Measurements from ENCODE around the gene BIRC2.
A peak's percentile ranks its signal among the peaks of the same experiment; 100 is the strongest.

Gene BIRC2

DNA sequence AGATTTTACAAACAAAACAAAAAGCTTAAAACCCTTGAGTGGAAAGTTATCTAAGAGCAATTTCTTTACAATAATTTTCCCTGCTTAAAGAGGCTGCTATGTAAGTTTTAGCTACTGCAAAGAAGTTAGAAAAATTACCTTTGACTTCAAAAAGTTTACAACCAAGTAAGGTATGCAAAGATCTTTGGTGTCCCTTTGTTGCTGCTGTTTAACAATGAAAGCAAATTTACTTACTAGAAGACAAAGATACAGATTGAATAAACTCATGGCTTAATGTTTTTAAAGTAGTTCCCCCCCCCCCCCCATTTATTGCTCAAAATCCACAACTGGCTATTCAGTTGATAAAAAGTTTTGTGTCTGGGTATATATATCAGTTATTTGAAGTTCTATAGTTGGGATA lies 79.6 kb downstream of the BIRC2 start:
- Mint-ChIP-seq H3K4me3 (no peak overlapping the region), H3K27ac (peak overlapping the region in 1 of 2 donors; percentile 55), H3K27me3 (no peaks in the 10 kb centered on the region), H3K36me3 (ENCODE audit: insufficient read depth) (peaks cover 26% of the 10 kb centered on the region), H3K4me1 (ENCODE audit: low read depth in 2 of 2) (peaks cover 39 to 50% of the 10 kb centered on the region in 2 donors), H3K9me3 (no peaks in the 10 kb centered on the region)
- no peak for ATAC-seq (replicated peaks)
- DNase-seq, result no peak

GRCh38 chr11:102427068-102427467 lies 80.1 kb downstream of the BIRC2 start:
- Mint-ChIP-seq H3K27me3 (no peaks in the 10 kb centered on the region), H3K27ac (peak overlapping the region; percentile 55 to 82), H3K4me3 (no peak overlapping the region), H3K4me1 (ENCODE audit: low read depth in 2 of 2) (peaks cover 41 to 49% of the 10 kb centered on the region in 2 donors), H3K9me3 (no peaks in the 10 kb centered on the region), H3K36me3 (ENCODE audit: insufficient read depth) (peaks cover 29% of the 10 kb centered on the region)
- DNase-seq, result no peak
- ATAC-seq (replicated peaks), result no peak

Data from effector memory CD8-positive, alpha-beta T cell (primary cell).